Measurements from ENCODE around the gene ENOPH1. TPM values are rescaled to one million over a fixed set of nuclear protein-coding genes. Genes with fewer than 3 reads are reported as not detected.

Gene ENOPH1
- total RNA-seq, 2 experiments from 2014 or later = 78.9 to 83.5 TPM

DNA sequence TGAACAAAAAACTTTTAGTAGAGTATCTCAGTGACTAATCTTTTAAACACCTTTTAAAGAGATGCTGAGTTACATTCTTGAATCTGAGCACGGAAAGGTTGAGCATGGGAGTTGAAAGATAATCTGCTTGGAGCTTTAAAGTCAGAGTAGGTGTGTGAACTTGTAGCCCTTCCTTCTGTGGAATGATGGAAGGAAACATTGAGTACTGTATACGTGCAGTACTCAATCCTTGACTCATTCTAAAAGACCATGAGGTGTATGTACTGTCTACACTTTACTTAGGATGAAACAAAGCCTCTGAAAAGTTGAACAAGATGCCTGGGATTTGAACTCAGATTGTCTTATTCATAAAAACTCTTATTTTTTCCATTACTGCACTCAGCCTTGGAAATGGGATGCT is 3.4 kb downstream of the ENOPH1 start:
- Mint-ChIP-seq H3K4me3 (peak overlapping the region; percentile 63), H3K36me3 (ENCODE audit: low read depth) (peaks cover 67% of the 10 kb centered on the region), H3K27me3 (no peaks in the 10 kb centered on the region), H3K27ac (peak overlapping the region; percentile 95), H3K9me3 (no peaks in the 10 kb centered on the region), H3K4me1 (ENCODE audit: low read depth) (peaks cover 60% of the 10 kb centered on the region)
- intact Hi-C loops (cut with micrococcal nuclease) = no loop called here
- TF ChIP-seq, protein P1, sequence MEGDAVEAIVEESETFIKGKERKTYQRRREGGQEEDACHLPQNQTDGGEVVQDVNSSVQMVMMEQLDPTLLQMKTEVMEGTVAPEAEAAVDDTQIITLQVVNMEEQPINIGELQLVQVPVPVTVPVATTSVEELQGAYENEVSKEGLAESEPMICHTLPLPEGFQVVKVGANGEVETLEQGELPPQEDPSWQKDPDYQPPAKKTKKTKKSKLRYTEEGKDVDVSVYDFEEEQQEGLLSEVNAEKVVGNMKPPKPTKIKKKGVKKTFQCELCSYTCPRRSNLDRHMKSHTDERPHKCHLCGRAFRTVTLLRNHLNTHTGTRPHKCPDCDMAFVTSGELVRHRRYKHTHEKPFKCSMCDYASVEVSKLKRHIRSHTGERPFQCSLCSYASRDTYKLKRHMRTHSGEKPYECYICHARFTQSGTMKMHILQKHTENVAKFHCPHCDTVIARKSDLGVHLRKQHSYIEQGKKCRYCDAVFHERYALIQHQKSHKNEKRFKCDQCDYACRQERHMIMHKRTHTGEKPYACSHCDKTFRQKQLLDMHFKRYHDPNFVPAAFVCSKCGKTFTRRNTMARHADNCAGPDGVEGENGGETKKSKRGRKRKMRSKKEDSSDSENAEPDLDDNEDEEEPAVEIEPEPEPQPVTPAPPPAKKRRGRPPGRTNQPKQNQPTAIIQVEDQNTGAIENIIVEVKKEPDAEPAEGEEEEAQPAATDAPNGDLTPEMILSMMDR (IDR thresholded peaks at IDR 0.05) = no peak
- CTCF ChIA-PET = no interaction called here
- ATAC-seq (peak; percentile 22), DNase-seq (no peak)
- POLR2A ChIA-PET = interaction anchor here (8.1 kb wide), 1 partner anchor 60 kb away, joined by 193 read pairs; the partner anchor contains the start of gene HNRNPD

DNA sequence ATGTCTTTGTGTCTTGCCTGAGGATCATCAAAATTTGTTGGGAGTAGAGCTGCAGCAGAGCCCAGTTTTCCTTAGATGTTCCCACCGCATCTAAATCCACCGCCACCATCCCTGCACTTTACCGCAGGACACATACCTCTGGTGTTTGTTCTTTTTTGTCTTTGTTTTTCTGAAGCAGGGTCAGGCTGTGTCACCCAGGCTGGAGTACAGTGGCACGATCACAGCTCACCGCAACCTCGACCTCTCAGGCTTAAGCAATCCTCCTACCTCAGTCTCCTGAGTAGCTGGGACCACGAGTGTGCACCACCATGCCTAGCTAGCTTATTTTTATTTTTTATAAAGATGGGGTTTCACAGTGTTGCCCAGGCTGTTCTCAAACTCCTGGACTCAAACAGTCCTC is 4.6 kb downstream of the ENOPH1 start:
- ATAC-seq (no peak), DNase-seq (no peak)
- Mint-ChIP-seq H3K27ac (peak overlapping the region; percentile 95), H3K27me3 (no peaks in the 10 kb centered on the region), H3K4me1 (ENCODE audit: low read depth) (peaks cover 72% of the 10 kb centered on the region), H3K4me3 (no peak overlapping the region), H3K36me3 (ENCODE audit: low read depth) (peaks cover 69% of the 10 kb centered on the region), H3K9me3 (no peaks in the 10 kb centered on the region)
- CTCF ChIA-PET = interaction anchor here (0.9 kb wide), 1 partner anchor 304 kb away, joined by 3 read pairs; no protein-coding TSS in a partner anchor
- POLR2A ChIA-PET = interaction anchor here (0.6 to 0.8 kb wide), 2 partner anchors 13 to 19 kb away, joined by 3 read pairs; no protein-coding TSS in a partner anchor
- TF ChIP-seq, protein P1 (IDR thresholded peaks at IDR 0.05) = no peak
- intact Hi-C loops (cut with micrococcal nuclease) = no loop called here

DNA sequence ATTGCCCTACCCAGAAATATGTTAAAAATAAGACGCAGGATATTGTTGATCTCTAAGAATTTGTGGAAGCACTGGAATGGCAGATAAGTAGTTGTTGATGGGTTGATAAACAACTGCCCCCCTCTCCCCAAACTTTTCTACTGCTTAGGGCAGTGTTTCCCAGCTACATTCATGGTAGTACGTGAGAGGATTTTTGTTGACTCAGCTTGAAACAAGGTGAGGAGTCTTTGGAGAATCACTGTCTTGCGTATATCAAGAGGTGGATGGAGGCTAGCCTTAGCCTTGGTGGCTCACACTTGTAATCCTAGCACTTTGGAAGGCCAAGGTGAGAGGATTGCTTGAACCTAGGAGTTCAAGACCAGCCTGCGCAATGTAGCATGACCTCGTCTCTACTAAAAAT is 5.7 kb downstream of the ENOPH1 start:
- TF ChIP-seq, protein P1 (IDR thresholded peaks at IDR 0.05) = no peak
- H3K4me3 Mint-ChIP-seq = no peak overlapping the region
- ATAC-seq (no peak), DNase-seq (no peak)
- POLR2A ChIA-PET = interaction anchor here (0.8 to 1.3 kb wide), 2 partner anchors 11 to 81 kb away, joined by 3 read pairs; no protein-coding TSS in a partner anchor
- H3K9me3 Mint-ChIP-seq = no peaks in the 10 kb centered on the region
- H3K27ac Mint-ChIP-seq = peak overlapping the region; percentile 82
- H3K27me3 Mint-ChIP-seq = no peaks in the 10 kb centered on the region
- H3K36me3 Mint-ChIP-seq (ENCODE audit: low read depth) = peaks cover 72% of the 10 kb centered on the region
- CTCF ChIA-PET = no interaction called here
- intact Hi-C loops (cut with micrococcal nuclease) = no loop called here
- H3K4me1 Mint-ChIP-seq (ENCODE audit: low read depth) = peaks cover 84% of the 10 kb centered on the region

DNA sequence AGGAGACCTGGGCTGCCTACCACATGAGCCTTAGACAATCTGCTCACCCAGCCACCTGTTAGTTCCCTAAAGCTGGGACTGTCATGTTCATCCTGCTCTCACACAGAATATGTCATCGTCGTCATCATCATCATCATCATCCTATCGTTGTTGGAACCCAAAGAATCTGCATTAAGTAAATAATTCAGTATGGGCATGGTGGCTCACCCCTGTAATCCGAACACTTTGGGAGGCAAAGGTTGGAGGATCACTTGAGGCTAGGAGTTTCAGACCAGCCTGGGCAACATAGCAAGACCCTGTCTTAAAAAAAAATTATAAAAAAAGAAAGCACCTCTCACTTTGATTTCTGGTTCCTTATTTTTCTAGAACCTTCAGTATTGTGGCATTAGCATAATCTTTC is 6.4 kb downstream of the ENOPH1 start:
- no peak for ATAC-seq
- H3K27me3 Mint-ChIP-seq = no peaks in the 10 kb centered on the region
- ChIA-PET CTCF (interaction anchor here (0.7 to 1.0 kb wide), 2 partner anchors 8 to 76 kb away, joined by 3 to 4 read pairs; no protein-coding TSS in a partner anchor), POLR2A (interaction anchor here (1.3 kb wide), 1 partner anchor 12 kb away, joined by 3 read pairs; no protein-coding TSS in a partner anchor)
- peaks cover 68% of the 10 kb centered on the region for H3K36me3 Mint-ChIP-seq (ENCODE audit: low read depth)
- no peaks in the 10 kb centered on the region for H3K9me3 Mint-ChIP-seq
- intact Hi-C loops (cut with micrococcal nuclease) = no loop called here
- no peak overlapping the region for H3K4me3 Mint-ChIP-seq
- no peak for DNase-seq
- TF ChIP-seq, protein P1 (IDR thresholded peaks at IDR 0.05) = no peak
- H3K27ac Mint-ChIP-seq = peak overlapping the region; percentile 82
- peaks cover 85% of the 10 kb centered on the region for H3K4me1 Mint-ChIP-seq (ENCODE audit: low read depth)

DNA sequence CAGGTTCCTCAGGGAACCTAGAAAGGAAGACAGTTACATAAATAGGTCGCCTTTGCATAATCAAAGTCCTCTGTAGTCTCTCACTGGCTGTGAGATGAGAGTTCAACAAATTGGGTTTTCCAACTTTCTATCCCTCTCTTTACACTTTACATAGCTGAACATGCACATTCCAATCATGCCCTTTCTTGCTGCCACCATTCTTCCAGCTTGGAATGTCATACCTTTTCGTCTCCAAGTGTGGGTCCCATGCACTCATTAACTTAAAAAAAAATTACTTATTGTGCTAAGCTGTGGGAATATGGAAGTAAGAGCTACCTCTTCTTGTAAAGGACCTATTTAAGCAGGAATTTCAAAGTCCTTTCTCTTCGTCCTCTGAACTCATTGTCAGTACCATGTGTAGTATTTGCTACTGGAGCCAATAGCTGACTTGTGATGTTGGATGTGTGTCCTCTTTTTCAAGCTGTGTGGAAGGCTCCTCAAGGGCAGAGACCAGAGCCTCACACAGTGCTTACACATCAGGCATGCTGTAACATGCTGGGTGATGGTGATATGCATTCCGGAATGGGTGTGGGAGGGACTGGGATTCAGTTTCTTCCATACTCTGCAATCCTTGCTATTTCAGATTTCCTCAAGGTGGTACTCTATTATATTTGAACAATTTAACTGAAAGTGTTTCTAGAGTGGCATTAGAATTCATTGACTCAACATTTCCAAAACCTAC is 7.1 kb downstream of the ENOPH1 start:
- ChIA-PET POLR2A (interaction anchor here (0.6 to 4.6 kb wide), 3 partner anchors 8 to 14 kb away, joined by 3 to 22 read pairs (median 3); partner anchors contain the start of gene HNRNPDL), CTCF (interaction anchor here (0.7 to 1.0 kb wide), 2 partner anchors 8 to 77 kb away, joined by 3 to 4 read pairs; no protein-coding TSS in a partner anchor)
- ATAC-seq = no peak
- peak overlapping the region; percentile 4 for H3K4me3 Mint-ChIP-seq
- H3K27me3 Mint-ChIP-seq = no peaks in the 10 kb centered on the region
- no peak for DNase-seq
- no peaks in the 10 kb centered on the region for H3K9me3 Mint-ChIP-seq
- TF ChIP-seq, protein P1 (IDR thresholded peaks at IDR 0.05) = no peak
- H3K36me3 Mint-ChIP-seq (ENCODE audit: low read depth) = peaks cover 71% of the 10 kb centered on the region
- peak overlapping the region; percentile 82 for H3K27ac Mint-ChIP-seq
- H3K4me1 Mint-ChIP-seq (ENCODE audit: low read depth) = peaks cover 82% of the 10 kb centered on the region
- intact Hi-C loops (cut with micrococcal nuclease) = no loop called here
